Effector memory CD4-positive, alpha-beta T cell (primary cell): ENCODE data around the gene RBPJL.
A peak's percentile ranks its signal among the peaks of the same experiment; 100 is the strongest.

ENCODE experiments used
- DNase-seq, 3 donors: peaks; one replicate each; pipeline ENCODE4 v3.0.0-alpha.2; 2020
- H3K27ac ChIP-seq: 2 replicates; pipeline ENCODE4 v1.7.0; 2013; ENCODE audit warnings: mild to moderate bottlenecking, low read length, moderate library complexity; ENCODE audit not compliant: insufficient read depth, poor library complexity, severe bottlenecking
- H3K27me3 ChIP-seq: replicated peaks from 2 replicates; pipeline ENCODE4 v1.7.0; 2013; ENCODE audit warnings: mild to moderate bottlenecking, low read length; ENCODE audit not compliant: insufficient read depth, control insufficient read depth, poor library complexity, severe bottlenecking
- H3K36me3 ChIP-seq: 2 replicates; pipeline ENCODE4 v1.7.0; 2013; ENCODE audit warnings: mild to moderate bottlenecking, low read length, moderate library complexity; ENCODE audit not compliant: control insufficient read depth, insufficient read depth
- H3K4me1 ChIP-seq: 2 replicates; pipeline ENCODE4 v1.7.0; 2013; ENCODE audit warnings: low read length, mild to moderate bottlenecking; ENCODE audit not compliant: control insufficient read depth, insufficient read depth, poor library complexity, severe bottlenecking
- H3K4me3 ChIP-seq: 2 replicates; pipeline ENCODE4 v1.7.0; 2013; ENCODE audit warnings: low read length, low read depth, mild to moderate bottlenecking; ENCODE audit not compliant: insufficient read depth, poor library complexity, severe bottlenecking
- H3K9me3 ChIP-seq: 2 replicates; pipeline ENCODE4 v1.7.0; 2013; ENCODE audit warnings: mild to moderate bottlenecking, low read length, moderate library complexity; ENCODE audit not compliant: control insufficient read depth

RBPJL gene

DNA sequence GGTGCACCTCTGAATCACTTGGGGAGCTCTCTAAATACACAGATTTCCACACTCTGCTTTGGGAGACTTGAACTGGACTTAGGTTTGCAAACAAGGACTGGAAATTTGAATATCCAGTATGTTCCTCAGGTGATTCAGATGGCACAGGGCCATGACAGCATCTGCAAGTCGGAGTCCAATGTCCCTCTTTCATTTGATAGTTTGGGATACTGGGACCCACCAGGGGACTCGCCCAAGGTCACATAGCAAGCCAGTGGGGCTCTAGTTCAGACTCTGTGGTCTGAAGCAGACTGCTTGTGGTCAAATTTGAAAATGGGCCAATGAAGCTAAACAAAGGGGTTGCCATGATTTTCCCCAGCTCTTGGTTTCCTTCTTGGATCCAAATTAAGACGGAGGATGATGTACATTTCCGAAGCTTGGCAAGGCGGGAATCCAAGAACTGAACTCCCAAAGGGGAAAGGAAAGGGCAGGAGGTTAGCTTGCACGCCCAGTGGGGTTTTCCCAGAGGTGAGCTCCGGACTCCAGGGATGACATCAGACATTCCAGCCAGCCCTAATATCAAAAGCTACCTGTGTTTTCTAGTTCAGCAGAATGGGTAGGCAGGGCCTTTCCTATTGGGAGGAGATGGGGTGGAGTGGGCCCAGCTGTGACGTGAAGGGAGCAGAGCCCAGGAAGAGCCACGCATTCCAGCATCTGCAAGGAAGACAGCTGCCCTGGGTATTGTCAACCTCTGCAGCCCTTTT, 52.9 kb downstream of the RBPJL start:
- no peaks in the 10 kb centered on the region for H3K9me3 ChIP-seq
- DNase-seq, result no peak
- no peak overlapping the region for H3K4me3 ChIP-seq
- no peak overlapping the region for H3K27ac ChIP-seq
- H3K4me1 ChIP-seq, result peaks cover 19% of the 10 kb centered on the region
- H3K36me3 ChIP-seq, result no peaks in the 10 kb centered on the region
- H3K27me3 ChIP-seq, result no peaks in the 10 kb centered on the region

GRCh38 chr20:45361793-45362192, 55.2 kb downstream of the RBPJL start:
- no peak for DNase-seq
- H3K27me3 ChIP-seq, result no peaks in the 10 kb centered on the region
- no peak overlapping the region for H3K27ac ChIP-seq
- H3K9me3 ChIP-seq, result no peaks in the 10 kb centered on the region
- H3K4me3 ChIP-seq, result no peak overlapping the region
- H3K4me1 ChIP-seq, result peaks cover 19% of the 10 kb centered on the region
- H3K36me3 ChIP-seq, result peaks cover 17% of the 10 kb centered on the region

- H3K4me3 ChIP-seq, result peak within 1 kb of the TSS; percentile 92
- peaks cover 21% of the 10 kb centered on the region for H3K4me1 ChIP-seq
- H3K27me3 ChIP-seq, result no peaks in the 10 kb centered on the region
- peaks cover 26% of the 10 kb centered on the region for H3K36me3 ChIP-seq
- no peaks in the 10 kb centered on the region for H3K9me3 ChIP-seq
- H3K27ac ChIP-seq, result peak within 1 kb of the TSS; percentile 100
- peak; percentile 96 to 98 (median 98) for DNase-seq
These were observed 56.4 kb downstream of the RBPJL start, which contains the start of gene SYS1 for GRCh38 chr20:45362804-45363610. Gene SYS1 (plus strand): TSS chr20:45363156. CDS start chr20:45363532, 376 bp downstream.

GRCh38 chr20:45363611-45364492, 57.2 kb downstream of the RBPJL start:
- Histone ChIP-seq H3K27me3 (no peaks in the 10 kb centered on the region), H3K36me3 (peaks cover 26% of the 10 kb centered on the region), H3K9me3 (no peaks in the 10 kb centered on the region), H3K4me1 (peaks cover 28% of the 10 kb centered on the region), H3K27ac (peak overlapping the region; percentile 100), H3K4me3 (peak overlapping the region; percentile 92)
- no peak for DNase-seq

DNA sequence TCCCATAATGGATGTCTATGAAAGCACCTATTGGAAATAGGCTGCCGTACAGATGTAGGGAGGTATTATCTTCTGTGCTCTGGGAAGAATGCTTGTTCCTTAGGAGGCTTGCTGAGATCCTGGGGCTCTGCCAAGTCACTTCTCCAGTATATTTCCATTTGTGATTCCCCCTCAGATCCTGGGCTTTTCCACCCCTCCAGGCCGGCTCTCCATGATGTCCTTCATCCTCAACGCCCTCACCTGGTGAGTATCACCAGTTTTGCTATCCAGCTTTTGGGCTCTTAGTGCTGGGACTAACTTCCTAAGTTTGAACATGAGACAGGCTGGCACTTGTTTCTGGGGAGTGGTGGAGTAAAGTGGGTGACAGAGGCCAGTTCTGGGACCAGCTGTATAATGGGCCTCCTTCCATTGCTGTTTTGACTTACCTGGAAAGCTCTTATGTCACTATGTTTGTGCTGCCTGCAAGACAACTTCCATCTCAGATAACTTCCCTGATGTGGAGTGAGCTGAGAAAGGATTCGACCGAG, 58.9 kb downstream of the RBPJL start:
- Histone ChIP-seq H3K27me3 (no peaks in the 10 kb centered on the region), H3K4me1 (peaks cover 29% of the 10 kb centered on the region), H3K4me3 (no peak overlapping the region), H3K9me3 (no peaks in the 10 kb centered on the region), H3K36me3 (peaks cover 26% of the 10 kb centered on the region), H3K27ac (no peak overlapping the region)
- no peak for DNase-seq

DNA sequence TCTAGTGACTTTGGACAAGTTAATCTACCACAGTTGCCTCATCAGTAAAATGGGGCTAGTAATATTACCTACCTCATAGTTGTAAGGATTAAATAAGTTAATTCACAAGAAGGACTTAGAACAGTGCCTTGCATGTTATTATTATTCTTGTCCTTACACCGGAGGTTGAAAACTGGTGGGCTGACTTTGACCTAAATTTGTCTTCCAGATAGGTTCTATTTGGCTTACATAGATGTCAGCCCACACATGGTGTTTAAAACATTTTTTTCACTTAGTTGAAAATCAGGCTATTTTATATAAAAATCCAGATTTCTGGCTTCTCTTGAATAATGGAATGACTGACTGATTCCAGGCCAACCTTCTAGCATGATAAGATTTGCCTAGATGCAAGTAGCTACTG, 59.6 kb downstream of the RBPJL start:
- no peak overlapping the region for H3K27ac ChIP-seq
- peaks cover 29% of the 10 kb centered on the region for H3K4me1 ChIP-seq
- DNase-seq, result no peak

DNA sequence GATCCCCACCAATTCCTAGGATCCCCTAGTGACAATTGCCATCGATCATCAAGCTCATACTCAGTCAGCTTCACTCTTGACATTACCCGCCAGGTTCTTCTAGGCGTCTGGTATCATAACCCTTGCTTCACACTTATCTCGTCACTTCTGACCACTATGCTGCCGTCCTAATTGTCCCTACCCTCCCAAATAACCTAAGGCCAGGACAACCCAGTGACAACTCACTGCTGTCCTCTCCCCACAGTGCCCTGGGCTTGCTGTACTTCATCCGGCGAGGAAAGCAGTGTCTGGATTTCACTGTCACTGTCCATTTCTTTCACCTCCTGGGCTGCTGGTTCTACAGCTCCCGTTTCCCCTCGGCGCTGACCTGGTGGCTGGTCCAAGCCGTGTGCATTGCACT, 60.0 kb downstream of the RBPJL start:
- Histone ChIP-seq H3K36me3 (peaks cover 26% of the 10 kb centered on the region), H3K27ac (no peak overlapping the region), H3K4me3 (no peak overlapping the region), H3K9me3 (no peaks in the 10 kb centered on the region), H3K4me1 (peaks cover 31% of the 10 kb centered on the region), H3K27me3 (no peaks in the 10 kb centered on the region)
- DNase-seq, result no peak

More for the DNA sequence above, 59.6 kb downstream of the RBPJL start:
- no peaks in the 10 kb centered on the region for H3K9me3 ChIP-seq
- no peaks in the 10 kb centered on the region for H3K27me3 ChIP-seq
- H3K4me3 ChIP-seq, result no peak overlapping the region
- peaks cover 26% of the 10 kb centered on the region for H3K36me3 ChIP-seq

DNA sequence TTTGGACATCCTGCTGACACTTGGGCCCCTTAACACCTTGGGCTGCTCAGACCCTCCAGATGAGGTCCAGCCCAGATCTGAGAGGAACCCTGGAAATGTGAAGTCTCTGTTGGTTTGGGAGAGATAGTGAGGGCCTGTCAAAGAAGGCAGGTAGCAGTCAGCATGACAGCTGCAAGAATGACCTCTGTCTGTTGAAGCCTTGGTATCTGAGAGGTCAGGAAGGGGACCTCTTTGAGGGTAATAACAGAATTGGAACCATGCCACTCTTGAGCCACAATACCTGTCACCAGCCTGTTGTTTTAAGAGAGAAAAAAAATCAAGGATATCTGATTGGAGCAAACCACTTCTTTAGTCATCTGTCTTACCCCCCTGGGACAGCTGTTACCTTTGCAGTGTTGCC, 60.5 kb downstream of the RBPJL start:
- Histone ChIP-seq H3K4me1 (peaks cover 32% of the 10 kb centered on the region), H3K27me3 (no peaks in the 10 kb centered on the region), H3K27ac (no peak overlapping the region), H3K4me3 (no peak overlapping the region), H3K36me3 (peaks cover 26% of the 10 kb centered on the region), H3K9me3 (no peaks in the 10 kb centered on the region)
- DNase-seq, result no peak
